Lung (tissue), 12 donors: ENCODE data around the gene FRK. TPM values are rescaled to one million over a fixed set of nuclear protein-coding genes. Genes with fewer than 3 reads are reported as not detected.

Experiments
- ATAC-seq: fragments of 200-7000 bp; cut with Tn5 transposase; one replicate; pipeline ENCODE4 v1.9.1; 2020; ENCODE audit warnings: moderate number of reproducible peaks; ENCODE audit not compliant: insufficient read depth, low FRiP score
- DNase-seq, 3 donors: peaks; one replicate each; pipeline ENCODE4 v3.0.0-alpha.2; 2013 to 2017
- H3K27ac ChIP-seq, 2 donors: one replicate each; pipeline ENCODE4 v1.5.1; 2013; ENCODE audit warnings: mild to moderate bottlenecking in 2 of 2, moderate library complexity in 2 of 2, control low read depth in 1 of 2, inconsistent platforms in 1 of 2, low read depth in 1 of 2, low read length in 1 of 2
- H3K27me3 ChIP-seq, 3 donors: one replicate each; pipeline ENCODE4 v1.5.1; 2013; ENCODE audit warnings: low read length in 2 of 3; ENCODE audit not compliant: control insufficient read depth in 3 of 3, insufficient read depth in 3 of 3
- H3K36me3 ChIP-seq, 4 donors: one replicate each; pipeline ENCODE4 v1.5.1; 2013; ENCODE audit warnings: low read length in 4 of 4, mild to moderate bottlenecking in 1 of 4, moderate library complexity in 1 of 4; ENCODE audit not compliant: control insufficient read depth in 4 of 4, insufficient read depth in 4 of 4
- H3K4me1 ChIP-seq, 5 donors: one replicate each; pipeline ENCODE4 v1.5.1; 2013; ENCODE audit warnings: low read length in 5 of 5, mild to moderate bottlenecking in 2 of 5, moderate library complexity in 1 of 5; ENCODE audit not compliant: control insufficient read depth in 5 of 5, insufficient read depth in 5 of 5
- H3K4me3 ChIP-seq: one replicate; pipeline ENCODE4 v1.5.1; 2013; ENCODE audit warnings: mild to moderate bottlenecking, control low read depth, moderate library complexity
- H3K9ac ChIP-seq, 2 donors: one replicate each; pipeline ENCODE4 v1.5.1; 2013; ENCODE audit warnings: low read length in 2 of 2, control low read depth in 1 of 2; ENCODE audit not compliant: insufficient read depth in 1 of 2
- H3K9me3 ChIP-seq, 4 donors: one replicate each; pipeline ENCODE4 v1.5.1; 2013; ENCODE audit warnings: low read length in 3 of 4, mild to moderate bottlenecking in 1 of 4, moderate library complexity in 1 of 4; ENCODE audit not compliant: control insufficient read depth in 4 of 4, insufficient read depth in 3 of 4
- CTCF ChIP-seq: IDR thresholded peaks from 2 replicates; pipeline ENCODE4 v1.5.1; 2012; ENCODE audit warnings: mild to moderate bottlenecking; ENCODE audit errors: control extremely low read depth, extremely low read depth
- whole genome bisulfite sequencing, 2 donors: extraction: QIAGEN DNeasy Blood & Tissue Kit; methylation state at CpG; one replicate each; pipeline ENCODE4 v1.1.7; 2013; 5-methylcytosine and 5-hydroxymethylcytosine counted together
- polyA plus RNA-seq, 2 donors: library from polyadenylated mRNA; stranded (reverse); fragments of 200-250 nt; gene quantifications; one replicate each; pipeline ENCODE4 v1.2.1, GENCODE V29; 2013
- total RNA-seq, 2 donors: library from RNA; depleted of rRNA in 1 of 2; stranded (reverse); fragments of >200 nt in 1 of 2; gene quantifications; one replicate each; pipeline ENCODE4 v1.2.1, GENCODE V29; 2014 to 2021
- donor health status: control.
- donor health status: control.
- donor health status: Bipolar disorder and iron deficiency.
- donor health status: healthy.
- donor health status: DM: yes; HTN: yes; CAD: no.

FRK gene
- total and polyA plus RNA-seq, 4 donors, result 1.2 to 18.3 (median 5.1) TPM

GRCh38 chr6:116029535-116029934, 31.2 kb downstream of the FRK start:
- ATAC-seq, result no peak
- 50 to 52% methylated on average over 1 of the region's 1 CpG for WGBS, 2 donors

GRCh38 chr6:116028233-116028632, 32.5 kb downstream of the FRK start:
- no peaks in the 10 kb centered on the region for H3K27me3 ChIP-seq
- no peak for TF ChIP-seq CTCF
- peaks cover 0 to 13% (median 1%) of the 10 kb centered on the region in 5 donors for H3K4me1 ChIP-seq
- ATAC-seq (no peak), DNase-seq (no peak)
- H3K36me3 ChIP-seq, result no peaks in the 10 kb centered on the region
- no peak overlapping the region for H3K4me3 ChIP-seq
- peaks cover 0 to 2% (median under 1%) of the 10 kb centered on the region in 4 donors for H3K9me3 ChIP-seq
- H3K9ac ChIP-seq, result no peak overlapping the region
- H3K27ac ChIP-seq, result no peak overlapping the region
- 88 to 97% methylated on average over 1 of the region's 1 CpG for WGBS, 2 donors

More at GRCh38 chr6:116029535-116029934, 31.2 kb downstream of the FRK start:
- no peak for DNase-seq
- no peak for TF ChIP-seq CTCF
- H3K27me3 ChIP-seq, result no peaks in the 10 kb centered on the region
- no peak overlapping the region for H3K4me3 ChIP-seq
- H3K9ac ChIP-seq, result no peak overlapping the region
- peaks cover 0 to 2% (median under 1%) of the 10 kb centered on the region in 4 donors for H3K9me3 ChIP-seq
- no peaks in the 10 kb centered on the region for H3K36me3 ChIP-seq
- peaks cover 0 to 13% (median 6%) of the 10 kb centered on the region in 5 donors for H3K4me1 ChIP-seq
- H3K27ac ChIP-seq, result no peak overlapping the region

GRCh38 chr6:116027801-116028200, 32.9 kb downstream of the FRK start:
- no peak for DNase-seq
- no peaks in the 10 kb centered on the region for H3K27me3 ChIP-seq
- no peak overlapping the region for H3K9ac ChIP-seq

More at GRCh38 chr6:116027801-116028200, 32.9 kb downstream of the FRK start:
- Histone ChIP-seq H3K27ac (no peak overlapping the region), H3K36me3 (no peaks in the 10 kb centered on the region), H3K4me3 (no peak overlapping the region), H3K9me3 (peaks cover 0 to 2% (median under 1%) of the 10 kb centered on the region in 4 donors), H3K4me1 (peaks cover 0 to 13% (median 1%) of the 10 kb centered on the region in 5 donors)
- ATAC-seq, result no peak
- no peak for TF ChIP-seq CTCF
